DMS 273 (cell line): ENCODE results near the gene RGSL1.

Experiments used
- DNase-seq: peaks from one replicate; lab custom pipeline; 2025; ENCODE audit not compliant: unreplicated experiment; lab: John Stamatoyannopoulos, UW

Gene RGSL1

DNA sequence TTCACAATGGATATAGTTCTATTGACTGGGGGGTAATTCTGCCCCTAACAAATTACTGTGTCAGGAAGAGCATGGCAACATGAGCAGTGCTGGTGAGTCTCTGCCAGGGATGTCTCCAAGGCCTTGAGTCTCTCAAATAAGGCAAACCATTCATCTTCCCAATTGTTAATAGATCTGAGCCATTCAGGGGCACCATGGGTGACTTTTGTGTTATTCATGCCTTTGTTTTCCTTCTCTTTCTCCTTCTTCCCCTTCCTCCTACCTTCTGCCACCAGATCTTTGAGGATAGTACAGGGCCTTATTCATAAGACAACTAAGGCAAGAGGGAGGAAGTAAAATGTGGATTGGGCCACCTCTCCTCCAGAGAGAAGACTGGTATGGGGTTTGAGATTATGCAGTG lies at the start of gene RGSL1:
Gene RGSL1 (plus strand): TSS at position 60 of the 400 bp plus-strand sequence. CDS start 20 bp downstream, at position 80.
- no peak for DNase-seq

DNA sequence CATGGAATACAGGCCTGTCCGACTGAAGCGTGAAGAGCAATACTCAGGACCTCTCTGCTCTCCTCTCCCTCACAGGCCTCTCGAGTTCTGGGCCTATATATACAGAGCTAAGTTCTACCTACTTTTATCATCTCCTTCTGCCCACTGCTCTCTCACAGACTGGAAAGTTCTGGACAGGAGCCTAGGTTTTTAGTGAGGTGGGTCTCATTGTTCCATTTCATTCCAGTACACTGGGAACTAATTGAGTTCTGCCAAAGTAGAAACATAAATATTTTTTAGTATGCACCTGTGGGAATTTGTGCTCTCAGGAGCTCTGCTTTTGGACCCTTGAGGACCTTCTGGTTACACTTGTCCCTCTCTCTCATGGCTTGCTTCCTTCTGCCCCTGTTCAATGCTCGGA lies 49.4 kb upstream of the RGSL1 start, which contains the start of gene TEDDM1:
Gene TEDDM1 (minus strand): TSS at position 101 of the 400 bp plus-strand sequence. CDS start 182 bp downstream, outside the sequence.
- DNase-seq: no peak

DNA sequence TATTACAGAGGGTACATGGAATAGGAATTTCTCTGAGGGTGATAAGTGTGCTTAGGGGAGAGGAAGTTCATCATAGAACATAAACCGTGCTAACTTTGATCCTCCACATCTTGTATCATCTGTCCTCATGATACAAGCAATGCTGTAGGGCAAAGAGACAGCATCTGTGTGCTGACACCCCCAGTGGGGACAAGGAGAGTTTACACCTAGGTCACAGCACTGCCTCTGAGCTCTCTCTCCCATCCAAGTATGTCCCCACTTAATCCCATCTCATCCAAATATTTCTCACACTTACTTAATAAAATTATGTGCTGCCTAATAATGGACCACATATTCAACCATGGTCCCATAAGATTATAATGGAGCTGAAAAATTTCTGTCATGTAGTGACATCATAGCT lies 45.2 kb upstream of the RGSL1 start:
- DNase-seq: peak; percentile 27

- DNase-seq: no peak
Measured at GRCh38 chr1:182405578-182405977, 44.4 kb upstream of the RGSL1 start.

DNA sequence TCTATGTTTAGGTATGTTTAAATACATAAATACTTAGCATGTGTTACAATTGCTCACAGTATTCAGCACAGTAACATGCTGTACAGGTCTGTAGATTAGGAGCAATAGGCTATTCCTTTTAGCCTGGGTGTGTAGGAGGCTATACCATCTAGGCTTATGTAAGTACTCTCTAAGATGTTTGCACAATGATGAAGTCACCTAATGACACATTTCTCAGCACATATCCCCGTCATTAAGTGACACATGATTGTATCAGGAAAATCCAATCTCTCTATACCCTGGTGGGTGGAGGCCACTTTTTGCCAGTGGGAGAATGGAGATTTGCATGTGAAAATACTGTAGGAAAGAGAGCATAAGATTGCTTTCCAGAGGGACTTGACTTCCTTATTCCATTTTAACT lies 43.9 kb upstream of the RGSL1 start:
- no peak for DNase-seq

DNA sequence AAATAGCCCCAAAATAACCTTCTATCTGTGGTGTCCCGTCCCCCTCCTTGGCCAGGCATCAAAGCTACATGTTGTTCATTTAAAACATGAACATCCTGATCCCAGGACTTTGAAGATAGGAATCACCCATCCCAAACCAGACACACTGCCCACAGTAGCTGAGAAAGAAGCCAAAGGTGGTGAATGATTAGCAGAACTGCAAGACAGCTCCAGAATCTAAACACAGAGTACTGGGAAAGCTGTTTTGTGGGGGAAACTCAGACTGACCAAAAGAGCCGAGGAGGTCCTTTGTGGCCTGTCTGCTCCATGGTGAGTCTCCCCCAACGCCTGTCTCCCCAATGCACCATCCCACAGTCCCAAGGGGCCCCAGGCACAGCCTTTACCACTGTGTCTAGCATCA lies 42.2 kb upstream of the RGSL1 start:
- DNase-seq: no peak

DNA sequence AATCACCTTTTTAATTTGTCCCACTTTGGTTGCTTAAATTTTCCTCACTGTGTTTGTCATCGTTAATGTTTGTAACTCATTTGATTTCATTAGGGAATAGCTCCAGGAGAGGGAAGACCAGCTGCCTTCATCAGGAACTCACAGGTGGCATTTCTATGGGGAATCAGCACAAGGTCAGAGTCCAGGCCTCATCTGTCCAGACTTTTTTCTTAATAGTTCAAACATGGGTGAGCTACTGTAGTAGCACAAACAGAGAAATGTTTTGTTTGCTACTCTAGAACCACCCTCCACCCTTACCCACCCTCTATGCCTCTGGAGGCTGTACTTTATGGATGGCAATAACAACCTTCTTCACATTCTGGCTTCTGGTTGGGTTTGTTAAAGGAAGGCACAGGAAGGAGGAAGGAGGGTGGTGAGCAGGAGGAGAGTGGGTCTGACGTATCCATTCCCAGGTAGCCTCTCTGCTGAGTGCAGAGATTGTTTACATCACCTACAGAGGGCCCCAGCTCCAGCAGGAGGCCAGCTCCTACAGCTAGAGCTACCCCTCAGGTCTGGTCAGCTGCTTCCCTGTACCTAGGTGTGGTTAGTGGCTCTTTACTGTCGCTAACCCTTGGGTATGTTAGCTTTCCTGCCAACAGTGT lies 41.4 kb upstream of the RGSL1 start:
- DNase-seq: no peak

DNA sequence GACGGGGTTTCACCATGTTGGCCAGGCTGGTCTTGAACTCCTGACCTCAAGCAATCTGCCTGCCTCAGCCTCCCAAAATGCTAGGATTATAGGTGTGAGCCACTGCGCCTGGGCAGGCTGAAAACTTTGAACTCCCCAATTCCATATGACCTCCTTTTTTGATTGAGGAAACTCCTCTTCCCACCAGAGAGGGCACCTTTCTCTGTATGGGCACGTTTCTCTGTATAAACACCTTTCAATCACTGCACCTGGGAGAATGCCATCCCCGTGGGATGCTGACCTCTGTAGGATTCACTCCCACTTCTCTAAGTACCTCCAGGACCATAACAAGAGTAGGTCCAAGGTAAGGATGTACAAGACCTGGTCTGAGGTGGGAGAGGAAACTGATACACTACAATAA lies 39.8 kb upstream of the RGSL1 start:
- no peak for DNase-seq

- DNase-seq: no peak
Measured at GRCh38 chr1:182410620-182411273, 39.2 kb upstream of the RGSL1 start.

- DNase-seq: no peak
Measured at GRCh38 chr1:182413486-182413885, 36.5 kb upstream of the RGSL1 start.

GRCh38 chr1:182413969-182414368 lies 36.0 kb upstream of the RGSL1 start:
- DNase-seq: no peak

DNA sequence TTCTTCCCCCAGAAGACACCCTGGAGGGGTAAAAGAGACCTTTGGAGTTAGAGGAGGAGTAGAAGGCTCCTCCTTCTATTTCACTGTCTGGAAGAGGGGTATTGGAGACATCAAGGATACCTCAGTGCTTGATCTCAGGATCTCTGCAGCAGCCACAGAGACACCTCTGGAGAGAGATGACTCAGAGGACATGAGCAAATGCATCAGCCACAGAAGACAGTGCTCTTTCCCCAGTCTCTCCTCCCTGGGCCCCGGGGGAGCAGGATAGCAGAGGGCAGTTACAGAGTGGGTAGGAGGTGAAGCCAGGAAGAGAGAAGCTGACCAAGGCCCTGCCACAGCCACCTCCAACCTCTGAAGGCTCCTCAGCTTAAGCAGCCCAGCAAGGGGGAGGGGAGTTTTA lies 34.2 kb upstream of the RGSL1 start:
- no peak for DNase-seq

GRCh38 chr1:182426442-182427430 lies 23.2 kb upstream of the RGSL1 start:
- no peak for DNase-seq

DNA sequence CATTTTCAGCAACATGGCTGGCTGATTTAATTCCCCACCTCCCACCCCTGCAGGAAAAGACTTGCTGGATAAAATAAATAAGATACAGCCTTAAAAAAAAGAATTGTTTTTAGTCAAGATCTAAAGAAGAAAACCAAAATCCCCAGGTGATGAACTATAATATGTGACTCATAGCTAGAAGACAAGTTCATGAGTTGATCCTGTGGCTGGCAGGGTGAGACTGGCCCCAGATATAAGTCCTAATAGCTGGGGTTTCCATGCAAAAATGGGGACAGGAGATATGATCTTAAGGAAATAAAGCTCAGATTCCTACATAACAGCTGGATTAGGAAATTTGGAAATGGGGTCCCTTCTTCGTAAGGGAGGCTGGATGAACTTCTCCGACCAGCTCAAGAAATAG lies 21.9 kb upstream of the RGSL1 start:
- no peak for DNase-seq

DNA sequence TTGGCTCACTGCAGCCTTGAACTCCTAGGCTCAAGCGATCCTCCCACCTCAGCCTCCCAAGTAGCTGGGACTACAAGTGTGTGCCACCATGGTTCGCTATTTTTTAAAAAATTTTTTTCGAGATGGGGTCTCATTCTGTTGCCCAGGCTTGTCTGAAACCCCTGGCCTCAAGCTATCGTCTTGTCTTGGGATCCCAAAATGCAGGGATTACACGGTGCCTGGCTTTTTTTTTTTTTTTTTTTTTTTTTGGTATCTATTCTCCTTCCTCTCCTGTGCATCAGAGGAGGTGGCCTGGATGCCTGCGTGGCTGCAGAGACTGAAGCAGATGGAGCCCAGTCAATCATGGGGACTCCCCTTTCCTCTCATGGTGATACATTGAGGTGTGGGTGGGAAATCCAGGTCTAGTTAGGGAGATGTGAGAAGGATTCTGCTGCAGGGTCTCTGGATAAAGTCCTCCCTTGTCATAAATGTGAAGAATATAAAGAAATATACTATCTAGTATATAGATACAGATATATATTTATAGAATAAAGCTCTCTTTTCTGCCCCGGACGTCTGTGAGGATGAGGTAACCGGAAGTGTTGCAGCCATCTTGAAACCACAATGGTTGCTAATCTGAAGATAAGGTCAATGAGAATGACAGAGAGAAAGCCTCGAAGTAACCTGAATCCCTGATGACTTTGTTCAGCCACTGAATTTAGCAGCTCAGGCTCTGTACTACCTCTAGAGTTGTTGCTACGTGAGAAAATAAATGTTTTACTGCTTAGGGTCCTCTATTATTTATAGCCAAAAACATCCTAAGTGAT lies 19.5 kb upstream of the RGSL1 start:
- DNase-seq: no peak

- DNase-seq: no peak
Measured at GRCh38 chr1:182431278-182431677, 18.7 kb upstream of the RGSL1 start.

- DNase-seq: no peak
Measured at GRCh38 chr1:182433580-182433979, 16.4 kb upstream of the RGSL1 start.

- DNase-seq: no peak
Measured at GRCh38 chr1:182438326-182438725, 11.6 kb upstream of the RGSL1 start.

DNA sequence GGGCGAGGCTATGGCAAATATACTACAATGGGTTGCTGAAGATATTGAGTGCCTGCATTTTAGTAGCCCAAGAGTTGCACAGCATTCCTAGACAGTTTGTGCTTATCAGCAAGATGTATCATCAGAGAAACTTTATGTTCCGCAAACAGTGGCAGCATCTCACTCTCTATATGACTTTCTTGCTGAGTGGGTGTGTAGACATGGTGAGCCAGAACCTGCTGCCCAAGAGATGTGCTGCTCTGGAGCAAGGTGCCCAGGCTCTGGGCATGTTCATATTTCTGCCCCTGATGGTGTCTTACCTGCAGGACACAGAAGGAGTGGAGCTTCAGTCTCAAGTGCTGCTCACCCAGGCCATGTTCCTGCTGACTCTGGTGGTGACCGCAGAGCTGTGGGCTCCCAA lies 8.2 kb upstream of the RGSL1 start:
- DNase-seq: no peak

DNA sequence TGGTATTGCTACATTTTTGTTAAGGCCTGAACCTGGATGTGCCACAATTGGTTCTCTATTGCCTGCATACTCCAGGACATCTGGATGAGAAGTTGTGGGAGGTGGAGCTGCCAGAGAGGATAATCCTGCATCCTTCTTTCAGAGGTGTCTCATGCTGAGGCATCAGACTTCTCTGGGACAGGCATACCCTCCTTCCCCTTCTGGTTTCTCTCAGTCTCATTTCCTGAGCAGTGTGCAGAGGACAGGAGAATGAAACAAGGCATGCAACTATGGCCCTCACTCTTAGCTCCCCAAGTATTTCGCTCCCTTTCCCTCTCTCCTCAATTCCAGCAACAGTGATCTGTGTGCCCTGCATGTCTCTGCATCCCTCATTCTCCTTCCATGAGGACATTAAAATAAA lies 7.6 kb upstream of the RGSL1 start:
- DNase-seq: no peak

- peak; percentile 11 for DNase-seq
Measured at GRCh38 chr1:182444497-182444896, 5.4 kb upstream of the RGSL1 start.
